ENCODE results near the gene RPS6KA1.

The RPS6KA1 gene

DNA sequence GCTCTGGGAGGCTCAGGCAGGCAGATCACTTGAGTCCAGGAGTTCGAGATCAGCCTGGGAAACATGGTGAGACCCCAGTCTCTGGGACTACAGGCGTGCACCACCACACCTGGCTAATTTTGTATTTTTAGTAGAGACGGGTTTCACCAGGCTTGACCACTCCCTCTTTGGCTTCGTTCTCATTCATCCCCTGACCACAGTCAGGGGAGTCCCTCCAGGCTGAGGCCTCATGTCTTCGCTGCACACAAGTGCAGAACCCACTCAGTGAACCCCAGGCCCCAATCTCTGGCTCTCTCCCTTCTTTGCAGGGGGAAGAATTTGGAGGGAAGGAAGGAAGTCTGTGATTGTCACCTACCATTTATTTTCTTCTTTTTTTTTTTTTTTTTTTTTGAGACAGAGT lies 9.2 kb upstream of the RPS6KA1 start:
- H3K27me3 ChIP-seq (replicated peaks; ENCODE audit: insufficient read depth, low read length) = peaks cover 8% of the 10 kb centered on the region
- no peak overlapping the region for H3K4me3 ChIP-seq (ENCODE audit: low read length)
- TF ChIP-seq, protein P1, sequence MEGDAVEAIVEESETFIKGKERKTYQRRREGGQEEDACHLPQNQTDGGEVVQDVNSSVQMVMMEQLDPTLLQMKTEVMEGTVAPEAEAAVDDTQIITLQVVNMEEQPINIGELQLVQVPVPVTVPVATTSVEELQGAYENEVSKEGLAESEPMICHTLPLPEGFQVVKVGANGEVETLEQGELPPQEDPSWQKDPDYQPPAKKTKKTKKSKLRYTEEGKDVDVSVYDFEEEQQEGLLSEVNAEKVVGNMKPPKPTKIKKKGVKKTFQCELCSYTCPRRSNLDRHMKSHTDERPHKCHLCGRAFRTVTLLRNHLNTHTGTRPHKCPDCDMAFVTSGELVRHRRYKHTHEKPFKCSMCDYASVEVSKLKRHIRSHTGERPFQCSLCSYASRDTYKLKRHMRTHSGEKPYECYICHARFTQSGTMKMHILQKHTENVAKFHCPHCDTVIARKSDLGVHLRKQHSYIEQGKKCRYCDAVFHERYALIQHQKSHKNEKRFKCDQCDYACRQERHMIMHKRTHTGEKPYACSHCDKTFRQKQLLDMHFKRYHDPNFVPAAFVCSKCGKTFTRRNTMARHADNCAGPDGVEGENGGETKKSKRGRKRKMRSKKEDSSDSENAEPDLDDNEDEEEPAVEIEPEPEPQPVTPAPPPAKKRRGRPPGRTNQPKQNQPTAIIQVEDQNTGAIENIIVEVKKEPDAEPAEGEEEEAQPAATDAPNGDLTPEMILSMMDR (IDR thresholded peaks at IDR 0.05; ENCODE audit: low read length) = no peak
- TF ChIP-seq EZH2 (optimal IDR thresholded peaks at IDR 0.05; ENCODE audit: low read depth, low read length) = no peak

DNA sequence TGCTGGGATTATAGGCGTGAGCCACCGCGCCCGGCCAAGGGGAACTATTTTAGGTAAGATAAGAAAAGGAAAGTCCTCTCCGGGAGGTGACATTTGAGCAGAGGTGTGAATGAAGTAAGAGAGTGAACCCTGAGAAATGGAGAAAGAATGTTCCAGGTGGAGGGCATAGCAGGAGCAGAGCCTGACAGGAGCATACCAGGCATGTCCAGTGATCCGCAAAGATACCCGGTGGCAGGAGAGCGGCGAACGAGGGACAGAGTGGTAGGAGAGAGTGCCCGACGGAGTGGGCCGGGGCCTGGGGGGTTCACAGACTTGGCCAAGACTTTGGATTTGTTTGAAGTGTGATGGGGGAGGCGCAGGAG lies 7.9 kb upstream of the RPS6KA1 start:
- H3K27ac ChIP-seq (ENCODE audit: low read length) = no peak overlapping the region
- no peak overlapping the region for H3K4me2 ChIP-seq (ENCODE audit: low read depth, low read length)
- H3K4me3 ChIP-seq (ENCODE audit: low read length) = no peak overlapping the region
- H3K9ac ChIP-seq (ENCODE audit: low read length) = no peak overlapping the region
- no peaks in the 10 kb centered on the region for H4K20me1 ChIP-seq (ENCODE audit: insufficient read depth, low read length)
- H3K9me3 ChIP-seq (replicated peaks; ENCODE audit: insufficient read depth, low read length) = no peaks in the 10 kb centered on the region
- H3K36me3 ChIP-seq (replicated peaks; ENCODE audit: insufficient read depth, low read length) = no peaks in the 10 kb centered on the region
- peaks cover 8% of the 10 kb centered on the region for H3K27me3 ChIP-seq (replicated peaks; ENCODE audit: insufficient read depth, low read length)
- H3K4me1 ChIP-seq (ENCODE audit: low read length) = no peaks in the 10 kb centered on the region
- H3F3A ChIP-seq (ENCODE audit: insufficient read depth, low read length) = no peaks in the 10 kb centered on the region
- H2AFZ ChIP-seq (ENCODE audit: low read length) = no peak overlapping the region
- no peaks in the 10 kb centered on the region for H3K79me2 ChIP-seq (ENCODE audit: low read length)
- H3K9me2 ChIP-seq (replicated peaks; ENCODE audit: insufficient read depth, low read length) = no peaks in the 10 kb centered on the region
- DNase-seq = no peak
- TF ChIP-seq, protein P1 (IDR thresholded peaks at IDR 0.05; ENCODE audit: low read length) = no peak
- TF ChIP-seq EZH2 (optimal IDR thresholded peaks at IDR 0.05; ENCODE audit: low read depth, low read length) (no peak), EZH2phosphoT487 (IDR thresholded peaks at IDR 0.05; ENCODE audit: low read length) (no peak)

More for the DNA sequence above, 9.2 kb upstream of the RPS6KA1 start:
- Histone ChIP-seq H4K20me1 (ENCODE audit: insufficient read depth, low read length) (no peaks in the 10 kb centered on the region), H3K9me2 (replicated peaks; ENCODE audit: insufficient read depth, low read length) (no peaks in the 10 kb centered on the region), H3K9ac (ENCODE audit: low read length) (no peak overlapping the region), H3K79me2 (ENCODE audit: low read length) (no peaks in the 10 kb centered on the region), H3F3A (ENCODE audit: insufficient read depth, low read length) (no peaks in the 10 kb centered on the region), H3K4me2 (ENCODE audit: low read depth, low read length) (no peak overlapping the region), H2AFZ (ENCODE audit: low read length) (no peak overlapping the region), H3K4me1 (ENCODE audit: low read length) (no peaks in the 10 kb centered on the region), H3K27ac (ENCODE audit: low read length) (no peak overlapping the region), H3K9me3 (replicated peaks; ENCODE audit: insufficient read depth, low read length) (no peaks in the 10 kb centered on the region), H3K36me3 (replicated peaks; ENCODE audit: insufficient read depth, low read length) (no peaks in the 10 kb centered on the region)
- no peak for DNase-seq

DNA sequence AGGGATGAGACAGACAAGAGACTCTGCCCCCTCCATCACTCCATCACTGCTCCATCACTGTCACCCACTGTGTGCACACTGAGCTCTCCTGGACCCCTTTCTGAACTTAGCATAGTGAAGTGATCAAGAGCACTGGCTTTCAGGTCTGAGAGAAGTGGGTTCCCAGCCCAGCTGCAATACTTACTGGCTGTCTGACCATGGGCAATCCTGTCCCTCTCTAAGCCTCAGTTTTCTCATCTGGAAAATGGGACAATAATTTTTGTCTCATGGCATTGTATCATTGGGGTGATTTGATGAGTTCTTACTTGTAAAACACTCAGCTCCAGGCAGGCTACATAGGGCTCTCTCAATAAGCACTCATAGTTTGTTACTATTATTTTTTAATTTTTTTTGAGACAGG lies 7.5 kb upstream of the RPS6KA1 start:
- Histone ChIP-seq H3K4me2 (ENCODE audit: low read depth, low read length) (no peak overlapping the region), H3K9ac (ENCODE audit: low read length) (no peak overlapping the region), H3K36me3 (replicated peaks; ENCODE audit: insufficient read depth, low read length) (no peaks in the 10 kb centered on the region), H3F3A (ENCODE audit: insufficient read depth, low read length) (no peaks in the 10 kb centered on the region), H3K9me3 (replicated peaks; ENCODE audit: insufficient read depth, low read length) (no peaks in the 10 kb centered on the region), H3K4me1 (ENCODE audit: low read length) (no peaks in the 10 kb centered on the region), H2AFZ (ENCODE audit: low read length) (no peak overlapping the region), H3K27ac (ENCODE audit: low read length) (no peak overlapping the region), H3K27me3 (replicated peaks; ENCODE audit: insufficient read depth, low read length) (peaks cover 8% of the 10 kb centered on the region), H4K20me1 (ENCODE audit: insufficient read depth, low read length) (no peaks in the 10 kb centered on the region), H3K4me3 (ENCODE audit: low read length) (no peak overlapping the region), H3K79me2 (ENCODE audit: low read length) (no peaks in the 10 kb centered on the region), H3K9me2 (replicated peaks; ENCODE audit: insufficient read depth, low read length) (no peaks in the 10 kb centered on the region)
- DNase-seq = no peak
- TF ChIP-seq EZH2phosphoT487 (IDR thresholded peaks at IDR 0.05; ENCODE audit: low read length) = no peak
- TF ChIP-seq EZH2 (optimal IDR thresholded peaks at IDR 0.05; ENCODE audit: low read depth, low read length) = no peak
- TF ChIP-seq, protein P1 (IDR thresholded peaks at IDR 0.05; ENCODE audit: low read length) = no peak

Measured in MM.1S (cell line).